HEK293 (cell line): Measurements from ENCODE around the gene BTNL9.

ENCODE experiments used
- CTCF ChIA-PET: fragments of 350-600 bp; formaldehyde crosslinking; extraction: SDS; loops from one replicate; lab custom pipeline; 2021; ENCODE audit warnings: antibody characterized with exemption; lab: Yijun Ruan, JAX
- POLR2A ChIA-PET: fragments of 300-600 bp; formaldehyde crosslinking; extraction: SDS; loops from one replicate; lab custom pipeline; 2020; ENCODE audit warnings: antibody characterized with exemption, inconsistent platforms; lab: Yijun Ruan, JAX
- H3K27ac ChIP-seq: fragments of 200-500 bp; sonication (Bioruptor generic); 2 replicates; pipeline ENCODE4 v1.5.1; 2014; ENCODE audit warnings: low read depth, low read length, control low read depth, inconsistent platforms; ENCODE audit errors: extremely low read depth
- H3K36me3 ChIP-seq, 2 experiments: fragments of 200-500 bp in 1 of 2; sonication (Bioruptor generic) in 1 of 2; 1 replicate in 1 of 2; 2 replicates in 1 of 2; pipeline ENCODE4 v1.5.1; 2014 to 2017; ENCODE audit warnings: inconsistent platforms in 2 of 2, low read length in 2 of 2; ENCODE audit not compliant: control insufficient read depth in 2 of 2, insufficient read depth in 1 of 2
- H3K4me1 ChIP-seq: fragments of 200-500 bp; sonication (Bioruptor generic); 2 replicates; pipeline ENCODE4 v1.5.1; 2014; ENCODE audit warnings: mild to moderate bottlenecking, low read length, inconsistent platforms; ENCODE audit not compliant: control insufficient read depth, insufficient read depth
- H3K4me3 ChIP-seq: 2 replicates; pipeline ENCODE4 v1.5.1; 2011; ENCODE audit warnings: low read depth, mild to moderate bottlenecking, control low read depth, low read length, moderate library complexity
- H3K9me3 ChIP-seq: fragments of 200-500 bp; sonication (Bioruptor generic); 2 replicates; pipeline ENCODE4 v1.5.1; 2014; ENCODE audit warnings: low read depth, low read length, inconsistent platforms; ENCODE audit not compliant: control insufficient read depth, insufficient read depth
- EGR2 ChIP-seq: fragments of 450-650 bp; formaldehyde crosslinking; IDR thresholded peaks from 2 replicates; pipeline ENCODE4 v1.5.1; 2016; ENCODE audit warnings: low read depth, missing biosample characterization, missing genetic modification characterization
- GLIS1 ChIP-seq: fragments of 450-650 bp; formaldehyde crosslinking; IDR thresholded peaks from 2 replicates; pipeline ENCODE4 v1.5.1; 2016; ENCODE audit warnings: missing biosample characterization, missing genetic modification characterization
- MZF1 ChIP-seq: fragments of 450-650 bp; formaldehyde crosslinking; IDR thresholded peaks from 2 replicates; pipeline ENCODE4 v1.5.1; 2017; ENCODE audit warnings: missing biosample characterization, missing genetic modification characterization, borderline replicate concordance
- PATZ1 ChIP-seq: fragments of 450-650 bp; formaldehyde crosslinking; IDR thresholded peaks from 2 replicates; pipeline ENCODE4 v1.5.1; 2016; ENCODE audit warnings: missing biosample characterization, missing genetic modification characterization
- PRDM6 ChIP-seq: fragments of 450-650 bp; formaldehyde crosslinking; IDR thresholded peaks from 2 replicates; pipeline ENCODE4 v1.5.1; 2017; ENCODE audit warnings: missing biosample characterization, missing genetic modification characterization
- SALL2 ChIP-seq: fragments of 450-650 bp; formaldehyde crosslinking; IDR thresholded peaks from 2 replicates; pipeline ENCODE4 v1.5.0; 2017; ENCODE audit warnings: missing biosample characterization, mild to moderate bottlenecking, missing genetic modification characterization, borderline replicate concordance
- ZNF132 ChIP-seq: fragments of 450-650 bp; formaldehyde crosslinking; IDR thresholded peaks from 2 replicates; pipeline ENCODE4 v1.5.1; 2017; ENCODE audit warnings: missing biosample characterization, missing genetic modification characterization, borderline replicate concordance
- ZNF169 ChIP-seq: fragments of 450-650 bp; formaldehyde crosslinking; IDR thresholded peaks from 2 replicates; pipeline ENCODE4 v1.5.1; 2016; ENCODE audit warnings: missing biosample characterization, missing genetic modification characterization
- ZNF174 ChIP-seq: fragments of 450-650 bp; formaldehyde crosslinking; IDR thresholded peaks from 2 replicates; pipeline ENCODE4 v1.5.0; 2017; ENCODE audit warnings: missing biosample characterization, mild to moderate bottlenecking, missing genetic modification characterization
- ZNF202 ChIP-seq: fragments of 450-650 bp; formaldehyde crosslinking; IDR thresholded peaks from 2 replicates; pipeline ENCODE4 v1.5.1; 2016; ENCODE audit warnings: missing biosample characterization, missing genetic modification characterization, borderline replicate concordance
- ZNF239 ChIP-seq: fragments of 450-650 bp; formaldehyde crosslinking; IDR thresholded peaks from 2 replicates; pipeline ENCODE4 v1.5.1; 2016; ENCODE audit warnings: missing biosample characterization, missing genetic modification characterization
- ZNF248 ChIP-seq: fragments of 450-650 bp; formaldehyde crosslinking; IDR thresholded peaks from 2 replicates; pipeline ENCODE4 v1.5.1; 2017; ENCODE audit warnings: missing biosample characterization, missing genetic modification characterization
- ZNF280C ChIP-seq: fragments of 450-650 bp; formaldehyde crosslinking; IDR thresholded peaks from 2 replicates; pipeline ENCODE4 v1.5.1; 2016; ENCODE audit warnings: missing biosample characterization, missing genetic modification characterization
- ZNF510 ChIP-seq: fragments of 450-650 bp; formaldehyde crosslinking; IDR thresholded peaks from 2 replicates; pipeline ENCODE4 v1.5.1; 2018; ENCODE audit warnings: mild to moderate bottlenecking, missing genetic modification characterization, missing biosample characterization; ENCODE audit not compliant: insufficient replicate concordance
- ZNF521 ChIP-seq: fragments of 450-650 bp; formaldehyde crosslinking; IDR thresholded peaks from 2 replicates; pipeline ENCODE4 v1.5.1; 2017; ENCODE audit warnings: missing biosample characterization, mild to moderate bottlenecking, missing genetic modification characterization
- ZNF529 ChIP-seq: fragments of 450-650 bp; formaldehyde crosslinking; IDR thresholded peaks from 2 replicates; pipeline ENCODE4 v1.5.1; 2017; ENCODE audit warnings: missing genetic modification characterization, missing biosample characterization; ENCODE audit not compliant: insufficient replicate concordance
- ZNF544 ChIP-seq: fragments of 450-650 bp; formaldehyde crosslinking; IDR thresholded peaks from 2 replicates; pipeline ENCODE4 v1.5.0; 2017; ENCODE audit warnings: missing biosample characterization, missing genetic modification characterization
- ZNF629 ChIP-seq: fragments of 450-650 bp; formaldehyde crosslinking; IDR thresholded peaks from 2 replicates; pipeline ENCODE4 v1.5.1; 2017; ENCODE audit warnings: missing biosample characterization, missing genetic modification characterization
- TF ChIP-seq, protein P1 (sequence below): fragments of 450-650 bp; formaldehyde crosslinking; IDR thresholded peaks from 2 replicates; pipeline ENCODE4 v1.5.1; 2016; ENCODE audit warnings: missing biosample characterization, missing genetic modification characterization, low read depth
- TF ChIP-seq, protein P2 (sequence below): fragments of 450-650 bp; formaldehyde crosslinking; IDR thresholded peaks from 2 replicates; pipeline ENCODE4 v1.5.1; 2017; ENCODE audit warnings: missing biosample characterization, missing genetic modification characterization
- TF ChIP-seq, protein P3 (sequence below): fragments of 450-650 bp; formaldehyde crosslinking; IDR thresholded peaks from 2 replicates; pipeline ENCODE4 v1.5.1; 2016; ENCODE audit warnings: missing biosample characterization, missing genetic modification characterization

BTNL9 gene

GRCh38 chr5:181081989-181082388 lies 41.9 kb downstream of the BTNL9 start:
- H3K4me1 ChIP-seq = no peaks in the 10 kb centered on the region
- H3K9me3 ChIP-seq = no peaks in the 10 kb centered on the region
- H3K36me3 ChIP-seq = no peaks in the 10 kb centered on the region
- ChIA-PET CTCF (interaction anchor here (0.6 kb wide), 1 partner anchor 8 kb away, joined by 3 read pairs; no protein-coding TSS in a partner anchor), POLR2A (no interaction called here)
- H3K4me3 ChIP-seq = no peak overlapping the region
- no peak overlapping the region for H3K27ac ChIP-seq
- no peak for TF ChIP-seq ZNF521 (tag by site-specific recombination)
- TF ChIP-seq SALL2 (tag by site-specific recombination) = no peak
- no peak for TF ChIP-seq ZNF239 (tag by site-specific recombination)
- peak; percentile 93 for TF ChIP-seq ZNF248 (tag by site-specific recombination)
- TF ChIP-seq, protein P1, sequence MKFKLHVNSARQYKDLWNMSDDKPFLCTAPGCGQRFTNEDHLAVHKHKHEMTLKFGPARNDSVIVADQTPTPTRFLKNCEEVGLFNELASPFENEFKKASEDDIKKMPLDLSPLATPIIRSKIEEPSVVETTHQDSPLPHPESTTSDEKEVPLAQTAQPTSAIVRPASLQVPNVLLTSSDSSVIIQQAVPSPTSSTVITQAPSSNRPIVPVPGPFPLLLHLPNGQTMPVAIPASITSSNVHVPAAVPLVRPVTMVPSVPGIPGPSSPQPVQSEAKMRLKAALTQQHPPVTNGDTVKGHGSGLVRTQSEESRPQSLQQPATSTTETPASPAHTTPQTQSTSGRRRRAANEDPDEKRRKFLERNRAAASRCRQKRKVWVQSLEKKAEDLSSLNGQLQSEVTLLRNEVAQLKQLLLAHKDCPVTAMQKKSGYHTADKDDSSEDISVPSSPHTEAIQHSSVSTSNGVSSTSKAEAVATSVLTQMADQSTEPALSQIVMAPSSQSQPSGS (tag by site-specific recombination) = no peak

DNA sequence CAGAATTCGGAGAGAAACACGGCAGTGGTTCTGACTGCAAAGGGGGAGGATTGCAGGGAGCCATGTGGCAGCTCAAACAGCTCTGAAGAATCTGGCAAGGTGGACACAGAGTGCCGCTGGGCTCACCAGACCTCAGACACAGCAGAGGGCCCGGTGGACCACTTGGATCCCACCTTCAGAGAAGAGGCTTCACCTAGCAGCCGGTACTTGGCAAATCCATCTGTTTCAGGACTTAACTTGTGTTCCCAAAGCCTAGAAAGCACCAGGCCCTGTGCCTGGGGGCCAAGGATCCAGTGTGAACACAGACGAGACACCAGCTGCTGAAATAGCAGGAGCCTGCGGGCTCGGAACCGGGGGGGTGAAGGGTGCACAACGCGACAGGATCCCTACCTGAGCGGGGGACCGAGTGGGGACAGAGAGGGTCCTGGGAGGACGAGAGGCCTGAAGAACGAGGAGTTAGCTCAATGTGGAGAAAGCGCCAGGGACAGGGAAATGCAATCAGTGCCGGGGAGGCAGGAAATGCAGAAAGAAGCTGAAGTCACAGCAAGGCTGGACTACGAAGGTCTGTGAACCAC lies 44.6 kb downstream of the BTNL9 start:
- Histone ChIP-seq H3K4me1 (no peaks in the 10 kb centered on the region), H3K9me3 (no peaks in the 10 kb centered on the region), H3K36me3 (no peaks in the 10 kb centered on the region), H3K27ac (no peak overlapping the region), H3K4me3 (no peak overlapping the region)
- TF ChIP-seq GLIS1 (tag by site-specific recombination) (no peak), MZF1 (tag by site-specific recombination) (no peak), EGR2 (tag by site-specific recombination) (no peak), ZNF629 (tag by site-specific recombination) (no peak), ZNF280C (no peak), ZNF248 (tag by site-specific recombination) (no peak), ZNF169 (no peak), ZNF529 (tag by site-specific recombination) (no peak), ZNF544 (tag by site-specific recombination) (no peak), ZNF510 (tag by site-specific recombination) (no peak), PATZ1 (tag by site-specific recombination) (no peak), ZNF174 (no peak), ZNF132 (tag by site-specific recombination) (no peak), ZNF202 (tag by site-specific recombination) (no peak), PRDM6 (tag by site-specific recombination) (no peak)
- TF ChIP-seq, protein P2, sequence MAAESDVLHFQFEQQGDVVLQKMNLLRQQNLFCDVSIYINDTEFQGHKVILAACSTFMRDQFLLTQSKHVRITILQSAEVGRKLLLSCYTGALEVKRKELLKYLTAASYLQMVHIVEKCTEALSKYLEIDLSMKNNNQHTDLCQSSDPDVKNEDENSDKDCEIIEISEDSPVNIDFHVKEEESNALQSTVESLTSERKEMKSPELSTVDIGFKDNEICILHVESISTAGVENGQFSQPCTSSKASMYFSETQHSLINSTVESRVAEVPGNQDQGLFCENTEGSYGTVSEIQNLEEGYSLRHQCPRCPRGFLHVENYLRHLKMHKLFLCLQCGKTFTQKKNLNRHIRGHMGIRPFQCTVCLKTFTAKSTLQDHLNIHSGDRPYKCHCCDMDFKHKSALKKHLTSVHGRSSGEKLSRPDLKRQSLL (tag by site-specific recombination) = no peak
- TF ChIP-seq, protein P3, sequence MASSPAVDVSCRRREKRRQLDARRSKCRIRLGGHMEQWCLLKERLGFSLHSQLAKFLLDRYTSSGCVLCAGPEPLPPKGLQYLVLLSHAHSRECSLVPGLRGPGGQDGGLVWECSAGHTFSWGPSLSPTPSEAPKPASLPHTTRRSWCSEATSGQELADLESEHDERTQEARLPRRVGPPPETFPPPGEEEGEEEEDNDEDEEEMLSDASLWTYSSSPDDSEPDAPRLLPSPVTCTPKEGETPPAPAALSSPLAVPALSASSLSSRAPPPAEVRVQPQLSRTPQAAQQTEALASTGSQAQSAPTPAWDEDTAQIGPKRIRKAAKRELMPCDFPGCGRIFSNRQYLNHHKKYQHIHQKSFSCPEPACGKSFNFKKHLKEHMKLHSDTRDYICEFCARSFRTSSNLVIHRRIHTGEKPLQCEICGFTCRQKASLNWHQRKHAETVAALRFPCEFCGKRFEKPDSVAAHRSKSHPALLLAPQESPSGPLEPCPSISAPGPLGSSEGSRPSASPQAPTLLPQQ (tag by site-specific recombination) = no peak
- ChIA-PET CTCF (interaction anchor here (0.6 kb wide), 1 partner anchor 221 kb away, joined by 3 read pairs; no protein-coding TSS in a partner anchor), POLR2A (no interaction called here)
